ENCODE measurements around the gene RBFOX1. TPM values are rescaled to one million over a fixed set of nuclear protein-coding genes. Genes with fewer than 3 reads are reported as not detected.

The RBFOX1 gene
- polyA plus RNA-seq, 1 of the 3 experiments (the other 2 are of a cell fraction) = not detected

DNA sequence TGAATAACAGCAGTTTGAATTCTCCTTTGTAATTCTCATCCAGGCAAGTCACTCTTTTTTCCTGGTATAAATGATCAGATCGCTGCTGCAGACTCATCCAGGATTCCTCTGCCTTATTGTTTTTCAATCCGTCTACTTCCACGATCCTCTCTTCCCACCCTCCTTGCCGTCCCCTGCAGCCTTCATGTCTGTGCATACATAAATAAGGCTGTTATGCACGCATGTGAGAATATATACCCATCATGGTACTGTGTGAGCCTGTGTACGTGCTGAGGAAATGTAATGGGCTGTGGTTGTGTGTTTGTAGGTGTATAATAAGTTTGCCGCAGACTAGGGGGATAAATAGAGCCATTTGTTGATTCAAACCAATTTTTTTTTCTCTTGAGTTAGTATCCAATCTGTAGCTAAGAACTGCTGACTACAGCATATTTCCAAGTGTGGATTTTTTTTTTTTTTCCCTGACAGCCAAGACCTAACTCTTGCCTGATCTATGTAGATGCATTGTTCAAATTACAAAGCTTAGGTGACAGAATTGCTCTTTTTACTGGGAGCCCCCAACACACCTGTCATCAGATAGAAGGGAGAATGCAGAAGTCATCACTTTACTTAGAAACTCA lies 62.2 kb downstream of the RBFOX1 start:
- no peak overlapping the region for H3K4me2 ChIP-seq
- no peak overlapping the region for H3K4me3 ChIP-seq (ENCODE audit: low read depth in 2 of 2, low read length in 1 of 2)
- no peak overlapping the region for H2AFZ ChIP-seq (ENCODE audit: low read depth)
- no peak overlapping the region for H3K9ac ChIP-seq
- no peaks in the 10 kb centered on the region for H3F3A ChIP-seq (replicated peaks; ENCODE audit: insufficient read depth)
- H3K9me2 ChIP-seq = no peaks in the 10 kb centered on the region
- H3K27me3 ChIP-seq (ENCODE audit: insufficient read depth) = no peaks in the 10 kb centered on the region
- H4K20me1 ChIP-seq (ENCODE audit: insufficient read depth) = no peaks in the 10 kb centered on the region
- H3K36me3 ChIP-seq (replicated peaks in 1 of 2; ENCODE audit: control insufficient read depth in 1 of 2, insufficient read depth in 2 of 2, low read length in 1 of 2) = no peaks in the 10 kb centered on the region
- 32% methylated on average over 7 of the region's 7 CpGs for WGBS (ENCODE audit: low lambda C conversion rate)
- no peak for DNase-seq
- ChIA-PET CTCF (interaction anchor here (1.4 kb wide), 1 partner anchor 10 kb away, joined by 7 read pairs; no protein-coding TSS in a partner anchor), POLR2A (no interaction called here)
- no peaks in the 10 kb centered on the region for H3K9me3 ChIP-seq
- H3K4me1 ChIP-seq (ENCODE audit: control insufficient read depth in 1 of 2, insufficient read depth in 2 of 2, low read depth in 1 of 2, low read length in 1 of 2) = no peaks in the 10 kb centered on the region; a peak in 2 of 4 replicates
- no peak for TF ChIP-seq EP300 (IDR thresholded peaks at IDR 0.05; ENCODE audit: borderline replicate concordance in 1 of 2, low read depth in 1 of 2, low read length in 1 of 2)
- TF ChIP-seq RAD21 (IDR thresholded peaks at IDR 0.05; ENCODE audit: low read length) = no peak
- TF ChIP-seq FOXJ3 (CRISPR knock-in tag; IDR thresholded peaks at IDR 0.05) = no peak
- no peak for TF ChIP-seq TAF1 (IDR thresholded peaks at IDR 0.05; ENCODE audit: borderline replicate concordance, low read depth, low read length)
- no peak for TF ChIP-seq SMC3 (IDR thresholded peaks at IDR 0.05; ENCODE audit: low read depth, low read length)
- no peak for TF ChIP-seq SIN3A (IDR thresholded peaks at IDR 0.05; ENCODE audit: borderline replicate concordance, low read depth, low read length)
- TF ChIP-seq POLR2AphosphoS5 (IDR thresholded peaks at IDR 0.05; ENCODE audit: low read depth, low read length) = no peak
- no peak for TF ChIP-seq TCF12 (IDR thresholded peaks at IDR 0.05)
- no peak for TF ChIP-seq NRF1 (IDR thresholded peaks at IDR 0.05; ENCODE audit: low read depth, low read length)
- TF ChIP-seq MAX (IDR thresholded peaks at IDR 0.05; ENCODE audit: low read depth) = no peak
- TF ChIP-seq, protein P1, sequence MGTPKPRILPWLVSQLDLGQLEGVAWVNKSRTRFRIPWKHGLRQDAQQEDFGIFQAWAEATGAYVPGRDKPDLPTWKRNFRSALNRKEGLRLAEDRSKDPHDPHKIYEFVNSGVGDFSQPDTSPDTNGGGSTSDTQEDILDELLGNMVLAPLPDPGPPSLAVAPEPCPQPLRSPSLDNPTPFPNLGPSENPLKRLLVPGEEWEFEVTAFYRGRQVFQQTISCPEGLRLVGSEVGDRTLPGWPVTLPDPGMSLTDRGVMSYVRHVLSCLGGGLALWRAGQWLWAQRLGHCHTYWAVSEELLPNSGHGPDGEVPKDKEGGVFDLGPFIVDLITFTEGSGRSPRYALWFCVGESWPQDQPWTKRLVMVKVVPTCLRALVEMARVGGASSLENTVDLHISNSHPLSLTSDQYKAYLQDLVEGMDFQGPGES (IDR thresholded peaks at IDR 0.05; ENCODE audit: low read depth, low read length) = no peak
- H3K27ac ChIP-seq (ENCODE audit: low read depth in 2 of 2, low read length in 1 of 2) = no peak overlapping the region
- H3K79me2 ChIP-seq (ENCODE audit: insufficient read depth) = no peaks in the 10 kb centered on the region

- no peak overlapping the region for H3K4me3 ChIP-seq (ENCODE audit: low read depth in 2 of 2, low read length in 1 of 2)
- H2AFZ ChIP-seq (ENCODE audit: low read depth) = no peak overlapping the region
- no peaks in the 10 kb centered on the region; a peak in 2 of 4 replicates for H3K4me1 ChIP-seq (ENCODE audit: control insufficient read depth in 1 of 2, insufficient read depth in 2 of 2, low read depth in 1 of 2, low read length in 1 of 2)
- no peak overlapping the region for H3K27ac ChIP-seq (ENCODE audit: low read depth in 2 of 2, low read length in 1 of 2)
- H4K20me1 ChIP-seq (ENCODE audit: insufficient read depth) = no peaks in the 10 kb centered on the region
- no peaks in the 10 kb centered on the region for H3K9me3 ChIP-seq
- no peaks in the 10 kb centered on the region for H3K36me3 ChIP-seq (replicated peaks in 1 of 2; ENCODE audit: control insufficient read depth in 1 of 2, insufficient read depth in 2 of 2, low read length in 1 of 2)
- H3K9me2 ChIP-seq = no peaks in the 10 kb centered on the region
- no peaks in the 10 kb centered on the region for H3K79me2 ChIP-seq (ENCODE audit: insufficient read depth)
- no peaks in the 10 kb centered on the region for H3K27me3 ChIP-seq (ENCODE audit: insufficient read depth)
- no peaks in the 10 kb centered on the region for H3F3A ChIP-seq (replicated peaks; ENCODE audit: insufficient read depth)
- H3K4me2 ChIP-seq = no peak overlapping the region
- CTCF ChIA-PET = no interaction called here
- no peak for DNase-seq
- 24% methylated on average over 5 of the region's 5 CpGs for WGBS (ENCODE audit: low lambda C conversion rate)
- POLR2A ChIA-PET = no interaction called here
- no peak overlapping the region for H3K9ac ChIP-seq
- TF ChIP-seq EP300 (IDR thresholded peaks at IDR 0.05; ENCODE audit: borderline replicate concordance in 1 of 2, low read depth in 1 of 2, low read length in 1 of 2) (no peak), GABPA (IDR thresholded peaks at IDR 0.05; ENCODE audit: low read depth) (no peak), RFX5 (IDR thresholded peaks at IDR 0.05; ENCODE audit: low read length) (no peak), ZBTB33 (IDR thresholded peaks at IDR 0.05; ENCODE audit: borderline replicate concordance, low read depth) (no peak), TEAD4 (IDR thresholded peaks at IDR 0.05; ENCODE audit: borderline replicate concordance, insufficient read depth) (no peak), MEF2A (IDR thresholded peaks at IDR 0.05; ENCODE audit: borderline replicate concordance, low read depth) (no peak), RXRA (IDR thresholded peaks at IDR 0.05; ENCODE audit: borderline replicate concordance, low read depth) (no peak), SMC3 (IDR thresholded peaks at IDR 0.05; ENCODE audit: low read depth, low read length) (no peak)
These were observed 65.3 kb downstream of the RBFOX1 start for GRCh38 chr16:7397901-7398300.

Measured in SK-N-SH (cell line).